GM19035 (cell line): Measurements from ENCODE around the gene TTC16.
"Not testable (repeated sequence)": the region's sequence is repeated elsewhere in the genome, so short reads cannot be mapped to it uniquely, and the experiment has no call there.

Source experiments
- ATAC-seq: cut with Tn5 transposase; IDR thresholded peaks from one replicate; pipeline ENCODE4 v1.9.1; 2021; ENCODE audit not compliant: unreplicated experiment

The TTC16 gene

GRCh38 chr9:127780126-127780885 is 64.4 kb downstream of the TTC16 start:
- no peak for ATAC-seq

GRCh38 chr9:127780909-127781308 is 65.0 kb downstream of the TTC16 start:
- ATAC-seq = not testable (repeated sequence)
